Activated B cell treated with CpG ODN at 0.5 μM for 24 hours (primary cell): ENCODE measurements around the gene KIAA1671. TPM values are rescaled to one million over a fixed set of nuclear protein-coding genes. Genes with fewer than 3 reads are reported as not detected.

Source experiments
- ATAC-seq: fragments of 200-7000 bp; cut with Tn5 transposase; one replicate; pipeline ENCODE4 v1.10.0; 2021; ENCODE audit warnings: low read depth, mild to moderate bottlenecking, moderate library complexity
- CTCF ChIA-PET: fragments of 350-600 bp; sonication (Branson Sonifier 250); formaldehyde crosslinking; loops from one replicate; lab custom pipeline; 2021; ENCODE audit warnings: antibody characterized with exemption; lab: Charles Lee
- POLR2A ChIA-PET: fragments of 350-600 bp; sonication (Branson Sonifier 250); formaldehyde crosslinking; loops from one replicate; lab custom pipeline; 2021; ENCODE audit warnings: antibody characterized with exemption; lab: Charles Lee
- DNase-seq: peaks from one replicate; pipeline ENCODE4 v3.0.0; 2022
- H3K27ac Mint-ChIP-seq: one replicate; pipeline ENCODE4 v1.8.0; 2020; ENCODE audit warnings: mixed read lengths
- H3K27me3 Mint-ChIP-seq: one replicate; pipeline ENCODE4 v1.8.0; 2021; ENCODE audit warnings: mixed read lengths
- H3K36me3 Mint-ChIP-seq: one replicate; pipeline ENCODE4 v1.8.0; 2021; ENCODE audit warnings: low read depth, mixed read lengths
- H3K4me1 Mint-ChIP-seq: one replicate; pipeline ENCODE4 v1.8.0; 2021; ENCODE audit warnings: mixed read lengths
- H3K4me3 Mint-ChIP-seq: one replicate; pipeline ENCODE4 v1.8.0; 2020; ENCODE audit warnings: mild to moderate bottlenecking, mixed read lengths
- H3K9me3 Mint-ChIP-seq: one replicate; pipeline ENCODE4 v1.8.0; 2020; ENCODE audit warnings: mixed read lengths
- intact Hi-C: fragments of 100-400 bp; cut with micrococcal nuclease; formaldehyde crosslinking; loops from one replicate; pipeline ENCODE4 v1.15.1; 2024
- total RNA-seq: library from RNA; stranded (reverse); gene quantifications from 2 replicates; pipeline ENCODE4 v1.2.3, GENCODE V29; 2022
- TF ChIP-seq, protein P1 (sequence below): fragments of 200-600 bp; IDR thresholded peaks from one replicate; pipeline ENCODE4 v1.8.0; 2022; ENCODE audit warnings: antibody characterized with exemption, mild to moderate bottlenecking

The KIAA1671 gene
- total RNA-seq, 1 donor from 2014 or later: 0.04 TPM

DNA sequence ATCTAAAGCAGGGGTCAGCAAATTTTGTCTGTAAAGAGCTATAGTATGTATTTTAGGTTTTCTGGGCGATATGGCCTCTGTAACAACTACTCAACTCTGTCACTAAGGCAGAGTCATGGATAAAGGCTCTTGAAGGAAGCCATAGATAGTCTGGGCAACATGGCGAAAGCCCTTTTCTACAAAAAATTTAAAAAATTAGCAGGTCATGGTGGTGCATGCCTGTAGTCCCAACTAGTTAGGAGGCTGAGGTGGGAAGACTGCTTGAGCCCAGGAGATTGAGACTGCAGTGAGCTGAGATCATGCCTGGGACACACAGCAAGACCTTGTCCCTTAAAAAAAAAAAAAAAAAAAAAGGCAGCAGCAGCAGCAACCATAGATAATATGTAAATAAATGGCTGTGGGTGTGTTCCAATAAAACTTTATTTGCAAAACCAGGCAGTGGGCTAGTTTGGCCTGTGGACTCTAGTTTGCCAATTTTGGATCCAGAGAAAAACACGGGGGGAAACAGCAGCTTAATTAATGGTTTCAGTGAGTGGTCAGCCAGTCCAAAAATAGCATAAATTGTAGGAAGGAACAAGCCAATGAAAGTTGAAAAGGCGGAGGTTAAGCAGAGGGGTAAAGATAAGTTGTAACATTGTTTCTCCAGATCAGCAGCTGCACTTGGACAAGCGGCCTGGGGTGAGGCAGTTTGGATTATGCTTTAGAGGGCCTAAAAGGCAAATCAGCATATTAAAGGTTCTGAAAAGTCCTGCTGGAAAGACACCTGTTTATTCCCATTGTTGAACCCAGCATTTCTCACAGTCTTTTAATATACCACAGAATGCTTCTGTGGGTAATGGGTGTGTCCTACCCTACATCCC lies 62.6 kb downstream of the KIAA1671 start:
- ATAC-seq: no peak
- ChIA-PET POLR2A (no interaction called here), CTCF (no interaction called here)
- H3K4me1 Mint-ChIP-seq: no peaks in the 10 kb centered on the region
- H3K4me3 Mint-ChIP-seq: no peak overlapping the region
- TF ChIP-seq, protein P1, sequence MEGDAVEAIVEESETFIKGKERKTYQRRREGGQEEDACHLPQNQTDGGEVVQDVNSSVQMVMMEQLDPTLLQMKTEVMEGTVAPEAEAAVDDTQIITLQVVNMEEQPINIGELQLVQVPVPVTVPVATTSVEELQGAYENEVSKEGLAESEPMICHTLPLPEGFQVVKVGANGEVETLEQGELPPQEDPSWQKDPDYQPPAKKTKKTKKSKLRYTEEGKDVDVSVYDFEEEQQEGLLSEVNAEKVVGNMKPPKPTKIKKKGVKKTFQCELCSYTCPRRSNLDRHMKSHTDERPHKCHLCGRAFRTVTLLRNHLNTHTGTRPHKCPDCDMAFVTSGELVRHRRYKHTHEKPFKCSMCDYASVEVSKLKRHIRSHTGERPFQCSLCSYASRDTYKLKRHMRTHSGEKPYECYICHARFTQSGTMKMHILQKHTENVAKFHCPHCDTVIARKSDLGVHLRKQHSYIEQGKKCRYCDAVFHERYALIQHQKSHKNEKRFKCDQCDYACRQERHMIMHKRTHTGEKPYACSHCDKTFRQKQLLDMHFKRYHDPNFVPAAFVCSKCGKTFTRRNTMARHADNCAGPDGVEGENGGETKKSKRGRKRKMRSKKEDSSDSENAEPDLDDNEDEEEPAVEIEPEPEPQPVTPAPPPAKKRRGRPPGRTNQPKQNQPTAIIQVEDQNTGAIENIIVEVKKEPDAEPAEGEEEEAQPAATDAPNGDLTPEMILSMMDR: no peak
- DNase-seq: no peak
- no peaks in the 10 kb centered on the region for H3K9me3 Mint-ChIP-seq
- no peak overlapping the region for H3K27ac Mint-ChIP-seq
- intact Hi-C loops: no loop called here
- no peaks in the 10 kb centered on the region for H3K36me3 Mint-ChIP-seq
- peaks cover 8% of the 10 kb centered on the region for H3K27me3 Mint-ChIP-seq

DNA sequence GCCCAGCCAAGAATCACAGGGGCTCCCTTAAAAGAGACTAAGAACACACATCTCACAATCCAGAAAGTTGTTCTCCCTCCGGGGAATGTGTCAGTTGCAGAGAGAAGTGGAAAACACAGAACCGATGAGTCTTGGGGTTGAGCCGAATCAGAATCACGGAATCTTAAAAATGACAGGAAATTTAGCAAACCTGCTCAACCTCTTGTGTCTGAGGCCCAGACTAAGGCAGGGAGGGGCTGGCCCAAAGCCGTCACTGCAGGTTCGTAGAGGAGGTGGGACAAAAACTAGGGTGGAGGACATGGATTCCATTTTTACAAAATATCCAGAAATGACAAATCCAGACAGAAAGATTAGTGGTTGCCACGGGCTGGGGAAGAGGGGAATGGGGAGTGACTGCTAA lies 63.8 kb downstream of the KIAA1671 start:
- no peak overlapping the region for H3K27ac Mint-ChIP-seq
- no peak overlapping the region for H3K4me3 Mint-ChIP-seq
- DNase-seq (no peak), ATAC-seq (no peak)
- TF ChIP-seq, protein P1: no peak
- peaks cover 13% of the 10 kb centered on the region for H3K27me3 Mint-ChIP-seq
- intact Hi-C loops: no loop called here
- ChIA-PET CTCF (no interaction called here), POLR2A (no interaction called here)
- no peaks in the 10 kb centered on the region for H3K4me1 Mint-ChIP-seq
- no peaks in the 10 kb centered on the region for H3K9me3 Mint-ChIP-seq
- H3K36me3 Mint-ChIP-seq: no peaks in the 10 kb centered on the region

DNA sequence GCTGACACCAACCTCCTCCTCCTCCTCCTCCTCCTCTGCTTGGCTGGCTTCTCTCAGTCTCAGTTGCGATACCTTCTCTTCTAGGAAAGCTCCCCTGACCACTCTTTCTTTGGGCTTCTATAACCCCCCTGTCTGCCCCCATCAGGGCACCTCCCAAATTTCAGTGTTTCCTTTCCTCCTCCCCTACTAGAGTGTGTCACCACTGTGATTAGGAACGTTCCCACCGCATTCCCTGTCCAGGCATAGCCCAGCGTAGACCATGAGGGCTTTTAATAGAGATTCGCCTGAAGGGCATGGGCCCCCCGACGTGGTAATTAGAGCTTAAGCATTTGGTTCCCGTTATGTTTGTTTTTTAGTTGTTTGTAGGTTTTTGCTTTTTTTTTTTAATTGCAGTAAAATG lies 65.5 kb downstream of the KIAA1671 start:
- H3K9me3 Mint-ChIP-seq: no peaks in the 10 kb centered on the region
- H3K4me1 Mint-ChIP-seq: no peaks in the 10 kb centered on the region
- TF ChIP-seq, protein P1: no peak
- H3K27me3 Mint-ChIP-seq: peaks cover 10% of the 10 kb centered on the region
- no peak overlapping the region for H3K4me3 Mint-ChIP-seq
- ChIA-PET CTCF (no interaction called here), POLR2A (no interaction called here)
- ATAC-seq (no peak), DNase-seq (no peak)
- no peak overlapping the region for H3K27ac Mint-ChIP-seq
- intact Hi-C loops: no loop called here
- H3K36me3 Mint-ChIP-seq: no peaks in the 10 kb centered on the region

DNA sequence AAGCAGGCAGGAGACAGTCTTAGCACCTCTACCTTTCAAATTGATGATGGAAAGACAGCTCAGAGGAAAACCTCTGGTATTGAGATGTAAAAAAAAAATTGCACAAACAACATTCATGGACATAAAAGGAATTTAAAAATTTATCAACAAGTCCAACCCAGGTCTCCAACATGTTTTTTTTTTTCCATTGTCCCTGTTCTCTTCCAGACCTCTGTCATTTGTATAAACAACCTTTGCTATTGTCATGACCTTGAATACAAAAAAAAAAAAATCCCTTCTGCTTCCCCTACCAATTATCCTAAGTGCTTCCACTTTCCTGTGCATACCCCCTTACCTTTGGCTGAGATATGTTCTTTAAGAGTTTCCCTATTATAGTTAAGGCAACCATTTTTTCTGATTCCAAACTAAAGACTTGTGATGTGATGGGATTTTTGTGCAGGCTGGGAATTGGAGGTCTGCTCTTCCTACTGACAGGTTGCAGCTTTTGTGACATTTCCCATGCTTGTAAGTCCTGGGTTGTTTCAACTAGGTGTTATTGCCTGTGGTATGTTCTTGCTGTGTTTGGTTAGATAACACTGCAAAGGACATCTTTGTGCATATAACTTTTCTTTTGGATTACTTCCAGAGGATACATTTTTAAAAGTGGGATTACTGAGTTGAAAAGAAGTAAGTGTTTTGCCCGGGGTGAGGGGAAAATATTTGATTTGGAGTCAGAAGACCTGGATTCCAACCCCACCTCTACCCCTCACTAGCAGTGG lies 67.1 kb downstream of the KIAA1671 start:
- no peak for ATAC-seq
- Mint-ChIP-seq H3K4me3 (no peak overlapping the region), H3K36me3 (no peaks in the 10 kb centered on the region), H3K4me1 (no peaks in the 10 kb centered on the region), H3K9me3 (no peaks in the 10 kb centered on the region), H3K27me3 (peaks cover 7% of the 10 kb centered on the region), H3K27ac (no peak overlapping the region)
- TF ChIP-seq, protein P1: no peak
- DNase-seq: no peak
- POLR2A ChIA-PET: no interaction called here
- intact Hi-C loops: no loop called here
- CTCF ChIA-PET: interaction anchor here (1.4 kb wide), 1 partner anchor 60 kb away, joined by 3 read pairs; no protein-coding TSS in a partner anchor

DNA sequence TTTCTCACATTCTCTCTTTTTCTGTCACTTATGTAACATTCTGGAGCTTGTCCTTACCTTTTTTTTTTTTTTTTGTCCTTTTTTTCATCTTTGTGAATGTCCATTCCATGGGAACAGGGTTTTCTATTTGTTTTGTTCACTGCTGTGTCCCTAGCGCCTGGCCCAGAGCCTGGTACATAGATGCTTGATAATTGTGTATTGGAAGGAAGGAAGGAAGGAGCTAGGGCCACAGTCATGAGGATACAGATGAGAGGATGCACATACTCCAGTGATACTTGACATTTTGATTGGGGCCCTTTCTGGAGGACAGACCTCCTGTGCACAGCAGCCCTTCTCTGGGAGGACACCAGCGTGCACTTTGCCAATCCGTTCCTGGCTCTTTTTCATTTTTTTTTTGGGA lies 68.9 kb downstream of the KIAA1671 start:
- H3K27ac Mint-ChIP-seq: no peak overlapping the region
- ChIA-PET POLR2A (no interaction called here), CTCF (no interaction called here)
- no peak overlapping the region for H3K4me3 Mint-ChIP-seq
- TF ChIP-seq, protein P1: no peak
- ATAC-seq: no peak
- peaks cover 7% of the 10 kb centered on the region for H3K27me3 Mint-ChIP-seq
- no peaks in the 10 kb centered on the region for H3K9me3 Mint-ChIP-seq
- intact Hi-C loops: no loop called here
- no peaks in the 10 kb centered on the region for H3K4me1 Mint-ChIP-seq
- DNase-seq: no peak
- H3K36me3 Mint-ChIP-seq: no peaks in the 10 kb centered on the region
